Liver (tissue), 9 donors: ENCODE measurements around the gene C8B. TPM values are rescaled to one million over a fixed set of nuclear protein-coding genes. Genes with fewer than 3 reads are reported as not detected.

Experiments
- DNase-seq: peaks from one replicate; pipeline ENCODE4 v3.0.0-alpha.2; 2017; ENCODE audit warnings: low spot score
- H3K27ac ChIP-seq, 2 donors: one replicate each; pipeline ENCODE4 v1.7.0; 2013; ENCODE audit warnings: inconsistent platforms in 2 of 2, low read length in 2 of 2, control low read depth in 1 of 2, low read depth in 1 of 2, mild to moderate bottlenecking in 1 of 2
- H3K27me3 ChIP-seq, 4 donors: one replicate each; pipeline versions ENCODE4 v1.6.1 to v1.7.0; 2013; ENCODE audit warnings: low read length in 3 of 4, inconsistent platforms in 1 of 4, mild to moderate bottlenecking in 1 of 4, moderate library complexity in 1 of 4; ENCODE audit not compliant: control insufficient read depth in 4 of 4, insufficient read depth in 4 of 4
- H3K36me3 ChIP-seq, 4 donors: one replicate each; pipeline versions ENCODE4 v1.6.1 to v1.7.0; 2013; ENCODE audit warnings: low read length in 3 of 4, mild to moderate bottlenecking in 3 of 4, low read depth in 1 of 4, moderate library complexity in 1 of 4; ENCODE audit not compliant: control insufficient read depth in 4 of 4, insufficient read depth in 3 of 4
- H3K4me1 ChIP-seq, 4 donors: one replicate each; pipeline versions ENCODE4 v1.6.1 to v1.7.0; 2013; ENCODE audit warnings: low read length in 3 of 4, mild to moderate bottlenecking in 3 of 4, moderate library complexity in 1 of 4; ENCODE audit not compliant: control insufficient read depth in 4 of 4, insufficient read depth in 4 of 4
- H3K4me3 ChIP-seq, 3 donors: one replicate each; pipeline versions ENCODE4 v1.6.1 to v1.7.0; 2013; ENCODE audit warnings: low read length in 3 of 3, control low read depth in 1 of 3, low read depth in 1 of 3, mild to moderate bottlenecking in 1 of 3
- H3K9ac ChIP-seq, 2 donors: one replicate each; pipeline ENCODE4 v1.7.0; 2013; ENCODE audit warnings: low read length in 2 of 2, mild to moderate bottlenecking in 2 of 2, moderate library complexity in 2 of 2, control low read depth in 1 of 2, low read depth in 1 of 2
- H3K9me3 ChIP-seq, 4 donors: one replicate each; pipeline versions ENCODE4 v1.6.1 to v1.7.0; 2013; ENCODE audit warnings: low read length in 3 of 4; ENCODE audit not compliant: control insufficient read depth in 4 of 4
- CTCF ChIP-seq: fragments of 150-350 bp; IDR thresholded peaks from 2 replicates; pipeline ENCODE4 v1.5.1; 2017; ENCODE audit warnings: improper control_type of control experiment, low read depth, low read length; ENCODE audit not compliant: missing input control
- EGR1 ChIP-seq, 2 donors: IDR thresholded peaks; 2 replicates each; pipeline ENCODE4 v1.6.1; 2016 to 2018; ENCODE audit warnings: antibody characterized with exemption in 2 of 2, low read depth in 2 of 2
- FOXA1 ChIP-seq: IDR thresholded peaks from 2 replicates; pipeline ENCODE4 v1.6.1; 2016; ENCODE audit warnings: antibody characterized with exemption
- FOXA2 ChIP-seq: IDR thresholded peaks from 2 replicates; pipeline ENCODE4 v1.6.1; 2016; ENCODE audit warnings: antibody characterized with exemption
- GABPA ChIP-seq, 2 donors: IDR thresholded peaks in 1 of 2; conservative IDR thresholded peaks in 1 of 2; 2 replicates each; pipeline ENCODE4 v1.6.1; 2016; ENCODE audit warnings: antibody characterized with exemption in 2 of 2, mild to moderate bottlenecking in 1 of 2, moderate library complexity in 1 of 2
- HNF4A ChIP-seq, 2 donors: conservative IDR thresholded peaks; 2 replicates each; pipeline ENCODE4 v1.6.1; 2016; ENCODE audit warnings: antibody characterized with exemption in 2 of 2, mild to moderate bottlenecking in 2 of 2
- HNF4G ChIP-seq: IDR thresholded peaks from 2 replicates; pipeline ENCODE4 v1.6.1; 2016; ENCODE audit warnings: antibody characterized with exemption
- JUND ChIP-seq, 2 donors: IDR thresholded peaks; 2 replicates each; pipeline ENCODE4 v1.6.1; 2016; ENCODE audit warnings: antibody characterized with exemption in 2 of 2
- MAX ChIP-seq: IDR thresholded peaks from 2 replicates; pipeline ENCODE4 v1.6.1; 2016; ENCODE audit warnings: antibody characterized with exemption
- NR2F2 ChIP-seq: IDR thresholded peaks from 2 replicates; pipeline ENCODE4 v1.6.1; 2016; ENCODE audit warnings: antibody characterized with exemption
- RAD21 ChIP-seq, 2 donors: IDR thresholded peaks; 2 replicates each; pipeline ENCODE4 v1.6.1; 2016; ENCODE audit warnings: antibody characterized with exemption in 2 of 2, mild to moderate bottlenecking in 2 of 2
- REST ChIP-seq: IDR thresholded peaks from 2 replicates; pipeline ENCODE4 v1.6.1; 2016; ENCODE audit warnings: antibody characterized with exemption, mild to moderate bottlenecking
- RXRA ChIP-seq, 2 donors: IDR thresholded peaks; 2 replicates each; pipeline ENCODE4 v1.6.1; 2017 to 2018; ENCODE audit warnings: antibody characterized with exemption in 2 of 2, mild to moderate bottlenecking in 1 of 2
- SP1 ChIP-seq: IDR thresholded peaks from 2 replicates; pipeline ENCODE4 v1.6.1; 2018; ENCODE audit warnings: antibody characterized with exemption, mild to moderate bottlenecking
- TAF1 ChIP-seq: conservative IDR thresholded peaks from 2 replicates; pipeline ENCODE4 v1.6.1; 2016; ENCODE audit warnings: antibody characterized with exemption, mild to moderate bottlenecking
- YY1 ChIP-seq: IDR thresholded peaks from 2 replicates; pipeline ENCODE4 v1.6.1; 2016; ENCODE audit warnings: antibody characterized with exemption, mild to moderate bottlenecking
- ZBTB33 ChIP-seq: IDR thresholded peaks from 2 replicates; pipeline ENCODE4 v1.6.1; 2016; ENCODE audit warnings: antibody characterized with exemption
- WGBS: extraction: QIAGEN DNeasy Blood & Tissue Kit; methylation state at CpG from one replicate; pipeline ENCODE4 v1.1.7; 2013; 5-methylcytosine and 5-hydroxymethylcytosine counted together
- polyA plus RNA-seq, 2 donors: library from polyadenylated mRNA; stranded (reverse) in 1 of 2; unstranded in 1 of 2; fragments of 200-250 nt in 1 of 2; fragments of >200 nt in 1 of 2; fragmentation: Nextera tagmentation in 1 of 2; extraction: Ambion mirVana in 1 of 2; gene quantifications; one replicate each; pipeline versions ENCODE4 v1.2.1 to v1.2.3, GENCODE V29; 2013 to 2015
- total RNA-seq, 2 donors: library from RNA; depleted of rRNA; stranded (reverse); fragments of >200 nt; gene quantifications; one replicate each; pipeline ENCODE4 v1.2.3, GENCODE V29; 2014
- TF ChIP-seq, protein P1 (sequence below): IDR thresholded peaks from 2 replicates; pipeline ENCODE4 v1.6.1; 2016; ENCODE audit warnings: antibody characterized with exemption
- donor health status: healthy.
- donor health status: healthy.
- donor health status: healthy.
- donor health status: healthy.
- donor health status: healthy.

The C8B gene
- total and polyA plus RNA-seq, 4 donors, result 151 to 703 (median 356) TPM

- DNase-seq, result no peak
- Histone ChIP-seq H3K36me3 (peaks cover 0 to 2% (median under 1%) of the 10 kb centered on the region in 4 donors), H3K27me3 (no peaks in the 10 kb centered on the region), H3K4me1 (peaks cover 10 to 62% (median 27%) of the 10 kb centered on the region in 4 donors), H3K27ac (peak overlapping the region; percentile 91 to 95), H3K4me3 (no peak overlapping the region), H3K9ac (no peak overlapping the region), H3K9me3 (no peaks in the 10 kb centered on the region)
- TF ChIP-seq NR2F2 (no peak), MAX (peak; percentile 41), HNF4G (no peak), SP1 (peak; percentile 49), REST (peak; percentile 69), GABPA (IDR thresholded peaks at IDR 0.05 in 1 of 2, conservative IDR thresholded peaks at IDR 0.05 in 1 of 2) (no peak), FOXA1 (no peak), RAD21 (IDR thresholded peaks at IDR 0.05) (peak in 1 of 2 donors; percentile 47), EGR1 (IDR thresholded peaks at IDR 0.05; ENCODE audit: low read depth in 2 of 2) (no peak), ZBTB33 (no peak), HNF4A (conservative IDR thresholded peaks at IDR 0.05) (peak; percentile 40 to 60), TAF1 (peak; percentile 43), CTCF (no peak), JUND (IDR thresholded peaks at IDR 0.05) (no peak), YY1 (peak; percentile 42), FOXA2 (no peak), RXRA (IDR thresholded peaks at IDR 0.05) (peak in 1 of 2 donors; percentile 50)
- TF ChIP-seq, protein P1, sequence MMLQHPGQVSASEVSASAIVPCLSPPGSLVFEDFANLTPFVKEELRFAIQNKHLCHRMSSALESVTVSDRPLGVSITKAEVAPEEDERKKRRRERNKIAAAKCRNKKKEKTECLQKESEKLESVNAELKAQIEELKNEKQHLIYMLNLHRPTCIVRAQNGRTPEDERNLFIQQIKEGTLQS, result no peak
- WGBS, result 51% methylated on average over 4 of the region's 4 CpGs
Measured at GRCh38 chr1:56915960-56916359, 49.9 kb downstream of the C8B start.
